ENCODE data around the gene HIGD1A.

HIGD1A gene

GRCh38 chr3:42743204-42743995, 60.9 kb downstream of the HIGD1A start:
- Histone ChIP-seq H3K27me3 (ENCODE audit: control insufficient read depth, low read length) (no peaks in the 10 kb centered on the region), H3K9me3 (ENCODE audit: control insufficient read depth, insufficient read depth, low read length) (no peaks in the 10 kb centered on the region), H3K4me3 (ENCODE audit: low read length) (no peak overlapping the region), H3K36me3 (ENCODE audit: control insufficient read depth, low read length) (no peaks in the 10 kb centered on the region), H3K27ac (ENCODE audit: low read depth, low read length) (no peak overlapping the region), H3K4me1 (ENCODE audit: control insufficient read depth, low read length) (no peaks in the 10 kb centered on the region), H3K9me2 (replicated peaks; ENCODE audit: control insufficient read depth, low read length) (no peaks in the 10 kb centered on the region), H3K4me2 (ENCODE audit: low read length) (no peak overlapping the region), H3K79me2 (ENCODE audit: control insufficient read depth, low read length) (no peaks in the 10 kb centered on the region), H3F3A (ENCODE audit: control insufficient read depth, insufficient read depth) (no peaks in the 10 kb centered on the region), H4K20me1 (ENCODE audit: control insufficient read depth, insufficient read depth, low read depth, low read length) (no peaks in the 10 kb centered on the region)
- TF ChIP-seq EZH2phosphoT487 (IDR thresholded peaks at IDR 0.05; ENCODE audit: borderline replicate concordance, low read length), result no peak
- no peak for TF ChIP-seq CTCF (IDR thresholded peaks at IDR 0.05; ENCODE audit: low read depth, low read length, poor library complexity, severe bottlenecking)

DNA sequence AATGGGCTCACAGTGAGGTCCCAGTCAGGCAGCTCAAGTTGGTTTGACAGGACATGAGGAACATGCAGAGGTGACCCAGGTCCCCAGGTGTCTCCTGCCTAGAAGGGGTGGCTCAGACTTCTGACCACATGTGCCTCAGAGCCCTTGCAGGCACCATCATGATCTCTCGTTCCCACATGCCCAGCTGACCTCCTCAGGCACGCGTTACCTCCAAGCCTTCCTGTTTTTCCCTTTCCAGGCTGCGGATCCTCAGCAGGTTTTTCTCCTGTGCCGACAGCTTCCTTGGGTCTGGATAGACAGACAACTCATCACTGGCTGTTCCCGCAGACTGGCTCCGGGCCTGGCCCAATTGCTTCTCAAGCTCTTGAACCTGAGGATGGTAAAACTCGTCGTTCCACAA, 61.6 kb downstream of the HIGD1A start:
- H3K4me2 ChIP-seq (ENCODE audit: low read length), result no peak overlapping the region
- H3K4me1 ChIP-seq (ENCODE audit: control insufficient read depth, low read length), result no peaks in the 10 kb centered on the region
- H3F3A ChIP-seq (ENCODE audit: control insufficient read depth, insufficient read depth), result no peaks in the 10 kb centered on the region
- no peaks in the 10 kb centered on the region for H3K36me3 ChIP-seq (ENCODE audit: control insufficient read depth, low read length)
- no peaks in the 10 kb centered on the region for H3K79me2 ChIP-seq (ENCODE audit: control insufficient read depth, low read length)
- H3K9me3 ChIP-seq (ENCODE audit: control insufficient read depth, insufficient read depth, low read length), result no peaks in the 10 kb centered on the region
- no peaks in the 10 kb centered on the region for H3K27me3 ChIP-seq (ENCODE audit: control insufficient read depth, low read length)
- H3K27ac ChIP-seq (ENCODE audit: low read depth, low read length), result no peak overlapping the region
- no peak overlapping the region for H3K4me3 ChIP-seq (ENCODE audit: low read length)
- H3K9me2 ChIP-seq (replicated peaks; ENCODE audit: control insufficient read depth, low read length), result no peaks in the 10 kb centered on the region
- H4K20me1 ChIP-seq (ENCODE audit: control insufficient read depth, insufficient read depth, low read depth, low read length), result no peaks in the 10 kb centered on the region
- TF ChIP-seq CTCF (IDR thresholded peaks at IDR 0.05; ENCODE audit: low read depth, low read length, poor library complexity, severe bottlenecking) (no peak), EZH2phosphoT487 (IDR thresholded peaks at IDR 0.05; ENCODE audit: borderline replicate concordance, low read length) (no peak)

DNA sequence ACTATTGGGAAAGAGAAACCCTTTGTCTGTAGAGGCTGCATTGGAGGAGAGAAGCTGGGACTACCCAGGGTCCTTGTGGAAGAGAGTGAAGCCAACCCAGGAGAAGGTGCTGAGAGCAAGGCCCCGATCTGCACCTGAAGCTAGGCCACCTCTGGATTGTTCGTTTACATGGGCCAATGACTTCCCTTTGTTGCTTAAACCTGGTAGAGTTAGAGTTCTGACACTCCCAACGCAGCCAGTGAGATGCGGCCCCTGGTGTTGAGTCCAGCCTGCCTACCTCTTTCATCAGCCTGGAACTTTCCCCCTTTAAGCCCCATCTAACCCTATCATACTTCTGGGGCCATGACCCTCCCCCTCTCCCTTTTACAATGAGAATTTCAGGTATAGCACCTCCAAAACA, 62.0 kb downstream of the HIGD1A start:
- H3K4me1 ChIP-seq (ENCODE audit: control insufficient read depth, low read length), result no peaks in the 10 kb centered on the region
- no peaks in the 10 kb centered on the region for H3K9me3 ChIP-seq (ENCODE audit: control insufficient read depth, insufficient read depth, low read length)
- no peaks in the 10 kb centered on the region for H3K27me3 ChIP-seq (ENCODE audit: control insufficient read depth, low read length)
- TF ChIP-seq CTCF (IDR thresholded peaks at IDR 0.05; ENCODE audit: low read depth, low read length, poor library complexity, severe bottlenecking) (no peak), EZH2phosphoT487 (IDR thresholded peaks at IDR 0.05; ENCODE audit: borderline replicate concordance, low read length) (no peak)
- no peak overlapping the region for H3K4me3 ChIP-seq (ENCODE audit: low read length)
- no peaks in the 10 kb centered on the region for H3K36me3 ChIP-seq (ENCODE audit: control insufficient read depth, low read length)
- no peaks in the 10 kb centered on the region for H3K9me2 ChIP-seq (replicated peaks; ENCODE audit: control insufficient read depth, low read length)
- no peaks in the 10 kb centered on the region for H4K20me1 ChIP-seq (ENCODE audit: control insufficient read depth, insufficient read depth, low read depth, low read length)
- H3K27ac ChIP-seq (ENCODE audit: low read depth, low read length), result no peak overlapping the region
- H3K79me2 ChIP-seq (ENCODE audit: control insufficient read depth, low read length), result no peaks in the 10 kb centered on the region
- no peak overlapping the region for H3K4me2 ChIP-seq (ENCODE audit: low read length)
- H3F3A ChIP-seq (ENCODE audit: control insufficient read depth, insufficient read depth), result no peaks in the 10 kb centered on the region
